SU-DHL-6 (cell line): ENCODE results near the gene SLC26A6.

Experiments used
- EZH2phosphoT487 ChIP-seq: fragments of 200-600 bp; sonication (generic), shearing (Covaris generic); conservative IDR thresholded peaks from 2 replicates; pipeline ENCODE4 v1.6.1; 2018; ENCODE audit warnings: mild to moderate bottlenecking, antibody characterized with exemption, low read length, moderate library complexity, mixed read lengths
- TF ChIP-seq, protein P1 (sequence below): fragments of 200-600 bp; sonication (generic); IDR thresholded peaks from one replicate; pipeline ENCODE4 v1.5.1; 2017; ENCODE audit warnings: antibody characterized with exemption, mild to moderate bottlenecking, low read length, moderate library complexity; ENCODE audit not compliant: insufficient read depth, poor library complexity, severe bottlenecking

DNA sequence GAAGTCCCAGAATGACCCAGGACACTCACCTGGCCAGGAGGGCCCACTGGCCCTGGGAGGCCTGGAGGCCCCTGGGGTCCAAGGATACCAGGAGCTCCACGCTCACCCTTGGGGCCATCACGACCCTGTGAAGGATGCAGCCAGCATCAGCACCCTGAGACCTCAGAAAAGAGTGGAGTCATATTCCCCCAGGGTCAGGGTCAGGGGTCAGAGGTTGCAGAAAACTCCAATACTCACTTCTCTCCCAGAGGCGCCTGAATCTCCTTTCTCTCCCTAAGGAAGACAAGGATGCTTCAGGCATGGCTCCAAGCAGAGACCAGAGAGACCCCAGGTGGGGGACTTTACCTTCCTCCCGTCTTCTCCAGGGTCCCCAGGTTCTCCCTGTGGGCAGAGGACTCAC, 58.6 kb downstream of the SLC26A6 start:
- TF ChIP-seq, protein P1, sequence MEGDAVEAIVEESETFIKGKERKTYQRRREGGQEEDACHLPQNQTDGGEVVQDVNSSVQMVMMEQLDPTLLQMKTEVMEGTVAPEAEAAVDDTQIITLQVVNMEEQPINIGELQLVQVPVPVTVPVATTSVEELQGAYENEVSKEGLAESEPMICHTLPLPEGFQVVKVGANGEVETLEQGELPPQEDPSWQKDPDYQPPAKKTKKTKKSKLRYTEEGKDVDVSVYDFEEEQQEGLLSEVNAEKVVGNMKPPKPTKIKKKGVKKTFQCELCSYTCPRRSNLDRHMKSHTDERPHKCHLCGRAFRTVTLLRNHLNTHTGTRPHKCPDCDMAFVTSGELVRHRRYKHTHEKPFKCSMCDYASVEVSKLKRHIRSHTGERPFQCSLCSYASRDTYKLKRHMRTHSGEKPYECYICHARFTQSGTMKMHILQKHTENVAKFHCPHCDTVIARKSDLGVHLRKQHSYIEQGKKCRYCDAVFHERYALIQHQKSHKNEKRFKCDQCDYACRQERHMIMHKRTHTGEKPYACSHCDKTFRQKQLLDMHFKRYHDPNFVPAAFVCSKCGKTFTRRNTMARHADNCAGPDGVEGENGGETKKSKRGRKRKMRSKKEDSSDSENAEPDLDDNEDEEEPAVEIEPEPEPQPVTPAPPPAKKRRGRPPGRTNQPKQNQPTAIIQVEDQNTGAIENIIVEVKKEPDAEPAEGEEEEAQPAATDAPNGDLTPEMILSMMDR, result no peak
- TF ChIP-seq EZH2phosphoT487, result no peak
